HG02759 (cell line): Measurements from ENCODE around the gene MRPL28.
A peak's percentile ranks its signal among the peaks of the same experiment; 100 is the strongest.
"Not testable (repeated sequence)": the region's sequence is repeated elsewhere in the genome, so short reads cannot be mapped to it uniquely, and the experiment has no call there.

Experiments used
- ATAC-seq: cut with Tn5 transposase; IDR thresholded peaks from one replicate; pipeline ENCODE4 v1.9.1; 2021; ENCODE audit warnings: mild to moderate bottlenecking, moderate library complexity; ENCODE audit not compliant: unreplicated experiment

The MRPL28 gene

DNA sequence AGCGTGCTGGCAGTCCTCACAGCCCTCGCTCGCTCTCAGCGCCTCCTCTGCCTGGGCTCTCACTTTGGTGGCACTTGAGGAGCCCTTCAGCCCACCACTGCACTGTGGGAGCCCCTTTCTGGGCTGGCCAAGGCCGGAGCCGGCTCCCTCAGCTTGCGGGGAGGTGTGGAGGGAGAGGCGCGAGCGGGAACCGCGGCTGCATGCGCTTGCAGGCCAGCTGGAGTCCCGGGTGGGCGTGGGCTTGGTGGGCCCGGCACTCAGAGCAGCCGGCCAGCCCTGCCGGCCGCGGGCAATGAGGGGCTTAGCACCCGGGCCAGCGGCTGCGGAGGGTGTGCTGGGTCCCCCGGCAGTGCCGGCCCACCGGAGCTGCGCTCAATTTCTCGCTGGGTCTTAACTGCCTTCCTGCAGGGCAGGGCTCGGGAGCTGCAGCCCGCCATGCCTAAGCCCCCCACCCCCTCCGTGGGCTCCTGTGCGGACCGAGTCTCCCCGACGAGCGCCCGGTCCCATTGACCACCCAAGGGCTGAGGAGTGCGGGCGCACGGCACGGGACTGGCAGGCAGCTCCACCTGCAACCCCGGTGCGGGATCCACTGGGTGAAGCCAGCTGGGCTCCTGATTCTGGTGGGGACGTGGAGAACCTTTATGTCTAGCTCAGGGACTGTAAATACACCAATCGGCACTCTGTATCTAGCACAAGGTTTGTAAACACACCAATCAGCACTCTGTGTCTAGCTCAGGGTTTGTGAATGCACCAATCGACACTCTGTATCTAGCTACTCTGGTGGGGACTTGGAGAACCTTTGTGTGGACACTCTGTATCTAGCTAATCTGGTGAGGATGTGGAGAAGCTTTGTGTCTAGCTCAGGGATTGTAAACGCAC, 29.0 kb downstream of the MRPL28 start:
- not testable (repeated sequence) for ATAC-seq

DNA sequence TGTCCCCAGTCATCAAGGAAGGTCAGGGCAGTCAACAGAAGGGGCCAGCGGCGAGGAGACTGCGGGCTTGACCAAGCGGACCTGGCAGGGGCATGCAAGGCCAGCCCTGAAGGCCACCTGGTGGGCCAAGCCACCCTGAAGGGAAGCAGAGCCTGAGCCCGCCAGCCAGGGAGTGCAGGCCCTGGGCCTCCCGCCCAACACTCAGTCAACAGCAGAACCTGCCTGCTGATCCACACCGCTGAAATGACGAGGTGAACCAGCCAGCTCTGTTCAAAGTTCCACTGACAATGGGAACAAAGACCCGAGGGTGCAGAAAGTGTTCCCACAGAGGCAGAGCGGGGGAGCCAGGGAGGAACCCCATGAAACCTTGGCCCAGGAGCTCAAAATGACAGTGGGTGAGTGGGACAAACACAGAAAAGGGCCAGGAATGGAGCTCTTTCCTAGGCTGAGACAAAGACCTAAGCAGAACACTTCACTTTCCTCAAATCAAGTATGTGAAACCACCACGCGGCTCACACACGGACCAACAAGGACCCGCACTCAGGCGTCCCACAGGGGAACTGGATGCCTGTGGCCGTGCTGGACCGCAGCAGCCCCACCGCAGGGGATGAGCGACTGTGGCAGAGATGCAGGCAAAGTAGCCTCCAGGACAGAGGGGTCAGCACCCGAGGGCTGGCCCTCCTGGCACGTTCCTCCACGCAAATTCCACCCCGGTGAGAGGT, 29.8 kb downstream of the MRPL28 start:
- no peak for ATAC-seq

DNA sequence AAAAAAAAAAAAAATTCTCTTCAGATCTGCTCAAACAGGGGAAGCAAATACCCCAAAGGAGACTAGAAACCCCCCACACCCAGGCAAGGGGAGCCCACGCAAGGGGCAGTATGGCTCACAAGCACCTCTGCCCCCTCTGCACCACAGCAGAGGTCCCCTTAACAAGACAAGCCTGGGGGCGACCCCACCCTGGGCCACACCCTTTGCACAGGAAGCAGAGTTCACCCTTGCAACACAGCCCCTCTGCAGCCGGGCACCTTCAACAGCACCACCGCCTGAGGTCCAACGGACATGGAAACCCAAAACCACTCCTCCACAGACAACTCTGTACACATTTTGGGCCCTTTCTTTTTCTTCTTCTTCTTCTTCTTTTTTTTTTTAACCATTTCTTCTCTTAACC, 30.7 kb downstream of the MRPL28 start:
- no peak for ATAC-seq

DNA sequence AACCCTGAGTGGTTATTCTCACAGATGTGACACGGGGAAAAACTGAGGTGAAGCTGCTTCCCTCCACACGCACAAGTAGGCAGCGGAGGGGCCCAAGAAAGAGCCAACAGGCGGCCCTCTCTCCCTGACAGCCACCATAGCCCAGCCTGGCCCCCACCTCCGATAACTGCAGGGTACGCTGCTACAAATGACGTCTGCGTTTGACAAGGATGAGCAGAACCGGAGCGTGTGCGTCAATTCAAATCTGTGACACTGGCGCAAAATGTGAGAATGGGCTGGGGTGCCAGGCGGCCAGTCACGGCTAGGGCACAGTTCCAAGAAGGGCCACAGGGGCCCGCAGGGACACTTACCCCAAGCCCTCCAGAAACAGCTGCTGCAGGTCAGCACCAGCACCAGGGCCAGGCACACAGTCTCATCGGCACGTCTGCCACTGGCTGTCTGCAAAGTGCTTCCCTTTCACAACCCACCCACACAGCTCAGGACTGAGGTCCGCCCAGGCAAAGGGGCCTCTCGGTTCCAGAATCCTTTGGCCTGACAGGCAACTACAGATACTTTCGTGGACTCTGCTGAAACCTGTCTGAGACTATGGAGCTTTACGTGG, 32.3 kb downstream of the MRPL28 start:
- no peak for ATAC-seq

DNA sequence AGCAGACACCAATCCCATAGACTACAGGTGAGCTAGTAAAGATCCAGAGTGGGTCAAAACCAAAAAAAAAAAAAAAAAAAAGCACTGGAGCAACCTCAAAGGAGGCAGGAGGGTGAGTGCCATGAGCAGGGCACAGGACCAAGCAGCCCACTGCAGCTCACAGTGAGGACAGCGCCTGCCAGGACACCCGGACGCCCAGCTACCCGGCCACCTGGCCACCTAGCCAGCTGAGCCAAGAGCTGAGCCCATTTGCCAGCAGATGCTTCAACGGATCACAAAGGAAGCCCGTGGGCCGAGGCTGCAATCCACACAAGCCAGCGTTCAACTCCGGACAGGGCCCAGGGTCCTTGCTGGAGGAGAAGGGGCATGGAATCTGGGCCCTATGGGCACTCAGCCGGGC, 32.9 kb downstream of the MRPL28 start:
- no peak for ATAC-seq

DNA sequence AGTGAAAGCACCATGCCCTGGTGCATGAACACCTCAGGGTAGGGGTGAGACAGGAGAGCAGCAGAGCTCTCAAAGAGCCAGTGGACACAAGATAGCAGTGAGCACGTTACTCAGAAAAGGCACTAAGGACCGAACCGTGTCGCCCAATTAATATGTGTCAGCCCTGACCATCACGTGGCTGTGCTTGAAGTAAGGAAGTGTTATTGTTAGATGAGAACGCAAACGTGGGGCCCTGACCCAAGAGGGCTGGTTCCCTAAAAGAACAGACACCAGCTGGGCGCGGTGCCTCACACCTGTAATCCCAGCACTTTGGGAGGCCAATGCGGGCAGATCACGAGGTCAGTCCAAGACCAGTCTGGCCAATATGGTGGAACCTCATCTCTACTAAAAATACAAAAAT, 34.1 kb downstream of the MRPL28 start:
- no peak for ATAC-seq

DNA sequence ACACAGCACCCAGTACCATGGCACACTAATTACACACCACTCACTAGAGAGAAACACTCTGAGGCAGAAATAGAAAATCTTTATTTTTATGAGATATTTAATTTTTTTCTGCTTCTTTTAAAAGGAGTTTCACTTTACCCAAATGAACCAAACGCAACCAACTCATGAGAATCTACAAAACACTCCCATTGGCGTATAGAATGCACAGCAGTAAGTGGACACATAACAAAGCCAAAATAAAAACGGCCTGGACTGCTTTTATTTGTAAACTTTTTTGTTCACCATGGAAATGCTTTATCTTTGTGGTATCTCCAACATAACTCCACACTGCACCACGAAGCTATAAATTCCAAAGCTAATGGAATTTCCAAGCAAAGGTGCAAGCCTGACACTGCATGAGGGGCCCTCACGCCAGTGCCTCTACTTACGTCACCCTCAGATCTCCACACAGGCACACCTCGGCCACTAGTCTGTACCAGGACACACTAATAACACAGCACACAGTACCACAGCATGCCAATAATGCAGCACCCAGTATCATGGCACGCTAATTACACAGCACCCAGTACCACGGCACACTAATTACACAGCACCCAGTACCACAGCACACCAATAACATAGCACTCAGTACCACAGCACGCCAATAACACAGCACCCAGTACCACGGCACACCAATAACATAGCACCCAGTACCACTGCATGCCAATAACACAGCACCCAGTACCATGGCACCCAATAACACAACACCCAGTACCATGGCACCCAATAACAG, 35.3 kb downstream of the MRPL28 start:
- ATAC-seq, result not testable (repeated sequence)

DNA sequence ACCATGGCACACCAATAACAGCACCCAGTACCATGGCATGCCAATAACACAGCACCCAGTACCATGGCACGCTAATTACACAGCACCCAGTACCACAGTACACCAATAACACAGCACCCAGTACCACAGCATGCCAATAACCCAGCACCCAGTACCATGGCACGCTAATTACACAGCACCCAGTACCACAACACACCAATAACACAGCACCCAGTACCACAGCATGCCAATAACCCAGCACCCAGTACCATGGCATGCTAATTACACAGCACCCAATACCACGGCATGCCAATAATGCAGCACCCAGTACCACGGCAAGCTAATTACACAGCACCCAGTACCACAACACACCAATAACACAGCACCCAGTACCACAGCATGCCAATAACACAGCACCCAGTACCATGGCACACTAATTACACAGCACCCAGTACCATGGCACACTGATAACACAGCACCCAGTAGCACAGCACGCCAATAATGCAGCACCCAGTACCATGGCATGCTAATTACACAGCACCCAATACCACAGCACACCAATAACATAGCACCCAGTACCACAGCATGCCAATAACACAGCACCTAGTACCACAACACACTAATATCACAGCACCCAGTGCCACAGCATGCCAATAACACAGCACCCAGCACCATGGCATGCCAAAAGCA, 36.0 kb downstream of the MRPL28 start:
- not testable (repeated sequence) for ATAC-seq

DNA sequence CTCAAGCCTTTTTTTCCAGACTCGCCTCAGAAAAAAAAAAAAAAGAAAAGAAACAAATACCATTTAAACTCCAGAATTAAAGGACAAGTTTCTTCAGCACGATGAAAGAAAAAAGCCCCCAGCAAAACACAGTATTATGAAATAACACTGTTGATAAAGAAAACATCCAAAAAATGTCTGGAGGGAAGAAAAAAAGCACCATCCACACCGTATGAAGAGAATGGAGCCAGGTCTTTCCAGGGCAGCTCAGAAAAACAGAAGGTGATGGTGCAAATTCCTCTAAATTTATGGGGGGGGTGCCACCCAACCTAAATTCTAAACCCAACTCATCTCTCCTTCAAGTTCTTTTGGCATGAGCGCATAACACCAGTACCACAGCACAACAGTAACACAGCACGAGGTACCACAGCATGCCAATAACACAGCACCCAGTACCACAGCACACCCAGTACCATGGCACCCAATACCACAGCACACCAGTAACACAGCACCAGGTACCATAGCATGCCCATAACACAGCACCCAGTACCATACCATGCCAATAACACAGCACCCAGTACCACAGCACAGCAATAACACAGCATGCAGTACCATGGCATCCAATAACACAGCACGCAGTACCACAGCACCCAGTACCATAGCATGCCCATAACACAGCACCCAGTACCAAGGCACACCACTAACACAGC, 36.8 kb downstream of the MRPL28 start:
- ATAC-seq, result no peak

DNA sequence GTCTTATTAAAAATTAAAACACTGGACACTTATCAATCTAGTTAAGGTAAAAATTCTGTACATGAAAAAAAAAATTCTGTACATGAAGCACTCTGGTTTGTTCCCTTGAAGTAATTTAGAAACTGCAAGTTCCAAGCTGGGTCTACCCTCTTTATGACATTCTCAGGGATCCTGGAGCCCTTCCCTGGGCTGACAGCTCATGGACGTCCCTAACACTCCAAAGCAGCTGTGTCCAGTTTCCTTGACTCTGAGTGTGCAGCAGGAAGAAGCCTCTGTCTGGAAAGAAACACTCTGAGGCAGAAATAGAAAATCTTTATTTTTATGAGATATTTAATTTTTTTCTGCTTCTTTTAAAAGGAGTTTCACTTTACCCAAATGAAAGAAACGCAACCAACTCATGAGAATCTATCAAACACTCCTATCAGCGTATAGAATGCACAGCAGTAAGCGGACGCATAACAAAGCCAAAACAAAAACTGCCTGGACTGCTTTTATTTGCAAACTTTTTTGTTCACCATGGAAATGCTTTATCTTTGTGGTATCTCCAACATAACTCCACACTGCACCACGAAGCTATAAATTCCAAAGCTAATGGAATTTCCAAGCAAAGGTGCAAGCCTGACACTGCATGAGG, 39.0 kb downstream of the MRPL28 start:
- ATAC-seq, result not testable (repeated sequence)

DNA sequence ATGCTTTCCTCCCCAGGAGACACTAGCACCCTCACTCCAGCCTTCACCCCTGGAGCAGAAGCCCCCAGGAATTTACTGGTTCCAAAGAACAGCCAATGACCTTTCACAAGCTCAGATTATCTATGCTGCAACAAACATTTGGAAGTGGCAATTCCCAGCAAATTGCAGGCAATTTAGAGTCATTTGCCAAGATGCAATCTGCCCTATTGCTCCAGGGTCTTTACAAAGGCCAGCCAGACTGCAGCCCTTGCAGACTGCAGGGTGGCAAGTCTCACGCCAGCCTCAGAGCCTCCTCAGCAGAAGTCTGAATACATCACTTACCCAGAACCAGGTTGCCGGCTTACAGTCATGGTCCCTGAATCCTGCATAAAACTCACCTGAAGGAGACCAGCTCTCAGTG, 39.6 kb downstream of the MRPL28 start:
- ATAC-seq, result no peak

DNA sequence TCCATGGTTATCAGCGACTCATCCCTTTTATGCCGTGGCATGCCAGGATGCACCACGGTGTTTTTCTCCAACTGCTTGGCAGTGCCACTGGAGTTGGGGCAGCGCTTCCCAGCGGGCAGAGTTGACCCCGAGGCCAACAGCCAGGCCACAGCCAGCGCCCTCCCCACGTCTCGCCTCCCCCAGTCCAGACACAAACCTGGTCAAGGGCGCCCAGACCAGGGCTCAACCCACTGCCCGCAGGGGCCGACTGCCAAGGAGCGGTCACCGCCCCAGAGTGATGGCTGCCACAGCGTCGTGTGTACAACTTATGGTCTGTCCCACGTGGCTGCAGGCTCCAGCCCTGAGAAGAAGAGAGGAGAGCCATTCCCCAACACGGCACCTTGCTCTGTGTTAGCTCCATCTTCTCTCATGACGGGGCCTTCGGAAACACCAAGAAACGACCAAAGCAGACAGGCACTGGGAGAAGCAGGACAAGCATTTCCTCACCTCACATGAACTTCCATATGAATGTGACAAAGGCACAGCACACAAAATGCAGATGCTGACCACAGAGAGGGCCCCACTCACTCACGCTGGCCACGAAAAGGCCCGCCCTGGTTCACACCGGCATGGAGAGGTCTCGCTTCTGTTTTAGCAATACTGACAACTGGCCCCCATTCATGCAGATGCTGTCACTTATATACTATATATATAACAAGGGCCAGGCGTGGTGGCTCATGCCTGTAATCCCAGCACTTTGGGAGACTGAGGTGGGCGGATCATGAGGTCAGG, 44.8 kb downstream of the MRPL28 start:
- ATAC-seq, result no peak

DNA sequence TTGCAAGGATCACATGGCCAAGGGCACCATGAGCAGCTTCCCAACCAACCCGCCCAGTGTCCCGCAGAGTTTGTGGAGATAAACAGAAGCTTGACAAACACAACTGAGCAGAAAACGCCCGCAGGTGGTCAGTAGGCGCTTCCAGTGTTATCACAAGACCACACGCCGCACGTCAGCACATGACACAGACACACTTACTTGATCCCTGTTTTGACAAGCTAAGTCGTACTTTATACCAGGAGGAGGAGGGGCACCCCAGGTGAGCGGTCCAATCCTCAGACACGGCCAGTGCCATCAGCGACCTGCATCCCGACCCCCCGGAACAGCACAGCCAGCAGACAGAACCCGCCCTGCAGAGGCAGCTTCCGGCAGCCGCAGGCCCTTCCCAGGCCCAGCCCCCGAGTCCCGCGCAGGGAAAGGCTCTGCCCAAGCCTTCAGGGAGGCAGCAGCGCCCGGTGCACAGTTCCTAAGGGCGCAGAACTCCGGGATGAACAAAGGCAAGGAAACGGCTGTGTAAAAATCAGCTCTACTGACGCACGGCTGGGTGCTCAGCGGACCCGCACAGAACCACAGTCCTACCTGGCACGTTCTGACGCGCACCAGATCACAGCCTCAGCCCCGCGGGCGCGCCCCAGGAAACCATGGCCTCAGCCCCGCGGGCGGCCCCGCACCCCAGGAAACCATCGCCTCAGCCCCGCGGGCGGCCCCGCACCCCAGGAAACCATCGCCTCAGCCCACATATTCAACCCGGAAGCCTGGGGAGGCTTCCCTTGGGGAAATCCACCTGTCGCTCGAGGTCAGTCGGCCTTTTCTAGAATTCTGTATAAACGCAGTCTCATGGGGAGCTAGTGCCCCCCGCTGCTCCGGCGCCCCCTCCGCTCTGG, 45.6 kb downstream of the MRPL28 start:
- ATAC-seq, result peak; percentile 56

DNA sequence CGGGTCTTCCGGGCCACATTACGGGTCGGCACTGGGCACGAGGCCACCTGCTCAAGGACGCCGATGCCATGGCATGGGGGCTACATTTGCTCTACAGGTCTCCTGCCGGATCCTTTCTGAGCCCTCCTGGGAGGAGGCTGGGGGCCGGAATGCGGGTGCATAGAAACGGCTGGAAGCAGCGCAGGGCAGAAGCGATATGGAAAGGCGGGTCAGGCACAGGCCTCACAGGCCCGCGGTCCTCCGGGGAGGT, 46.2 kb downstream of the MRPL28 start:
- no peak for ATAC-seq

DNA sequence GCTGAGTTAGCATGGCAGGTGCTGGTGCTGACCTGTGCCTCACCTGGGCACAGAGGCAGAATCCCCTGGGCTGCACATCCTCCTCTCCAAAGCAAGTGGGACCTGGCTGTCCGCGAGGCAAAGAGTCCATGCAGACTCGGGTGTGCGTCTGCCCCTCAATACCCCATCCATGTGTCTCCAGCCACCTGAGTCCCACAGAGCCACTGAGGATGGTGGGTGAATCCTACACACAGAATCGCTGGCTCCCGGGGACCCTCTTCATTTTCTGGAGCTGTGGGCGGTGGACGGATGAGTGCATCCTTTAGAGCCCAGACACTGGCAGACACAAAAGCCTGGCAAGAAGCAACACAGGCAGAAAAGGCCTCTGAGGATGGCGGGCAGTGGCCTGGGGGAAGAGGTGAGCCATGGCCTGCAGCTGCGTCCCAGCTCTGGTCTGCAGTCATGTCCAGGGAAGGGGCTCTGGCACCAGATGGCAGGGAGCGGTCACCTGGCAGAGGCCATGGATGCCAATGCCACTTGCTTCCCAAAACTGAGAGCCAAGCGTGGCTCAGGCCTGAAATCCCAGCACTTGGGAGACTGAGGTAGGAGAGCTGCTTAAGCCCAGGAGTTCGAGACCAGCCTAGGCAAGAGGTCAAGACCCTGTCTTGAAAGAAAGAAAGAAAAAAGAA, 47.7 kb downstream of the MRPL28 start:
- ATAC-seq, result no peak

DNA sequence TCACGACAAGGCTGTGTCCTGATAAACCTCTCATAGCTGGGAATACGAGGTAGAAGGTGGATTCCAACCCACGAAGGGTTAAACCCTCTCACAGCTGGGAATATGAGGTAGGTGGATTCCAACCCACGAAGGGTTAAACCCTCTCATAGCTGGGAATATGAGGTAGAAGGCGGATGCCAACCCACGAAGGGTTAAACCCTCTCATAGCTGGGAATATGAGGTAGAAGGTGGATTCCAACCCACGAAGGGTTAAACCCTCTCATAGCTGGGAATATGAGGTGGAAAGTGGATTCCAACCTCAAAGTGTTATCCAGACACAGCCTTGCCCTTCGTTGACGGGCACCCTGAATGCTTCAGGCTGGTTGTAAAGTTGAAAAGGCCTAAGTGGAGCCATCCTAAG, 48.8 kb downstream of the MRPL28 start:
- no peak for ATAC-seq

DNA sequence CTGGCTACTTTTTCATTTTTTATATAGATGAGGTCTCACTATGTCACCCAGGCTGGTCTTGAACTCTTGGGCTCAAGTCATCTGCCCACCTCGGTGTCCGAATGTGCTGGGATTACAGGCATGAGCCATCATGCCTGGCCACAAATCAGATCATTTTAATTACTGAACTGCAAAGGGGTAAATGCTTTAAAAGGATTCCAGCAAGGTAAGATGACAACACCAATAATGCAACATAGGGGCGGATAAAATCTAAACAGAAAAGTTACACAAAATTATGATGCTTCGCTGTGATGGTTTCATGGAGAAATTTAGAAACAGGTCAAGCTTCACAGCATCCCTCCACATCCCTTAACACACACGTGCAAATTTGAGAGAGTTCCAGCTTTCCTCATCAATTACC, 50.1 kb downstream of the MRPL28 start:
- ATAC-seq, result no peak

DNA sequence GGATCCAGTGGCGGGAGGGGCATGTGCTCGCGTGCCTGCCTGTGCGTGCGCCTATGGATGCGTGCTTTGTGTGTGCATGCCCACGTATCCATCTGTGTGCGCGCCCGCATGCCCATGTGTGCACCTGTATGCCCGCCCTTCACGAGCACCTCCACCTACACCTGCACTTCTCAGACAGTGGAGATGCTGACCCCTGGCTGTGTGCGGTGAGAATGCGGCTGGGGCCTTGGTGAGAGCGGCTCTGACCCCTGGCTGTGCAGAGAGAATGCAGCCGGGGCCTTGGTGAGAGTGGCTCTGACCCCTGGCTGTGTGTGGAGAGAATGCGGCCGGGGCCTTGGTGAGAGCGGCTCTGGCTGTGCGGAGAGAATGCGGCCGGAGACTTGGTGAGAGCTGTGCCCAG, 51.7 kb downstream of the MRPL28 start:
- no peak for ATAC-seq
